ENCODE data around the gene PCDH12.

DNA sequence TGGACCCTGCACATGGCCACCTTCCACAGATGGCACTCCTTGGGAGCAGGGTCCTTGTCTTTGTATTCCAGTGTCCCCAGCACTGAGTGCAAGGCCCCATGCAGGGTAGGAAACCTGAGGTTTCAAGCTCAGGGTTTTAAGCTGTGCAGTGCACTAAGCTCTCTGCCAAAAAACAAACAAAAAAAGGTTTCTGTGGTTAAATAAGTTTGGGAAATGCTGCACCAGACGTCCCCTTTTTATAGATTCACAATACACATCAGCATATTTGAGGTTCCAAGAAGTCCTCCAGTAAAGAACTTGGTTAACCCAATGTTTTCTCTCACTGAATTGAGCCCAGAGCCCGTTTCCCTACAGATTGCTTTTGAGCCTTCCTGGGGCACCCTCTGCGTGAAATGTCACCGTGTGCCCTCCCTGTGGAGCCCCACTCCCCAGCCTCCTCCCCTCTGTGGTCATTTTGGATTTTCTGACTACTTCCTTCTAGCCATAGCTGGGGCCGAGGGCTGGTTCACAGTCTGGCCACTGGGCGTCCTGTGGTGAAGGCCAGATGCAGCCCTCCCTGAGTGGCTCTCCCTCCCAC lies 17.2 kb downstream of the PCDH12 start:
- no peak for TF ChIP-seq CTCF (IDR thresholded peaks at IDR 0.05 in 2 of 3, conservative IDR thresholded peaks at IDR 0.05 in 1 of 3; ENCODE audit: control insufficient read depth in 2 of 3, extremely low read depth in 1 of 3, insufficient read depth in 1 of 3, low read depth in 3 of 3, low read length in 3 of 3)
- no peak for TF ChIP-seq EP300 (IDR thresholded peaks at IDR 0.05; ENCODE audit: borderline replicate concordance in 1 of 2, control insufficient read depth in 1 of 2, low read depth in 2 of 2, low read length in 2 of 2)
- TF ChIP-seq RAD21 (IDR thresholded peaks at IDR 0.05; ENCODE audit: insufficient read depth, low read depth, low read length) = no peak
- TF ChIP-seq NRF1 (conservative IDR thresholded peaks at IDR 0.05; ENCODE audit: low read depth, low read length) = no peak
- TF ChIP-seq, protein P1, sequence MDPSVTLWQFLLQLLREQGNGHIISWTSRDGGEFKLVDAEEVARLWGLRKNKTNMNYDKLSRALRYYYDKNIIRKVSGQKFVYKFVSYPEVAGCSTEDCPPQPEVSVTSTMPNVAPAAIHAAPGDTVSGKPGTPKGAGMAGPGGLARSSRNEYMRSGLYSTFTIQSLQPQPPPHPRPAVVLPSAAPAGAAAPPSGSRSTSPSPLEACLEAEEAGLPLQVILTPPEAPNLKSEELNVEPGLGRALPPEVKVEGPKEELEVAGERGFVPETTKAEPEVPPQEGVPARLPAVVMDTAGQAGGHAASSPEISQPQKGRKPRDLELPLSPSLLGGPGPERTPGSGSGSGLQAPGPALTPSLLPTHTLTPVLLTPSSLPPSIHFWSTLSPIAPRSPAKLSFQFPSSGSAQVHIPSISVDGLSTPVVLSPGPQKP (IDR thresholded peaks at IDR 0.05; ENCODE audit: low read depth, low read length) = no peak
- TF ChIP-seq POLR2AphosphoS5 (IDR thresholded peaks at IDR 0.05; ENCODE audit: low read length) = no peak
- TF ChIP-seq, protein P2, sequence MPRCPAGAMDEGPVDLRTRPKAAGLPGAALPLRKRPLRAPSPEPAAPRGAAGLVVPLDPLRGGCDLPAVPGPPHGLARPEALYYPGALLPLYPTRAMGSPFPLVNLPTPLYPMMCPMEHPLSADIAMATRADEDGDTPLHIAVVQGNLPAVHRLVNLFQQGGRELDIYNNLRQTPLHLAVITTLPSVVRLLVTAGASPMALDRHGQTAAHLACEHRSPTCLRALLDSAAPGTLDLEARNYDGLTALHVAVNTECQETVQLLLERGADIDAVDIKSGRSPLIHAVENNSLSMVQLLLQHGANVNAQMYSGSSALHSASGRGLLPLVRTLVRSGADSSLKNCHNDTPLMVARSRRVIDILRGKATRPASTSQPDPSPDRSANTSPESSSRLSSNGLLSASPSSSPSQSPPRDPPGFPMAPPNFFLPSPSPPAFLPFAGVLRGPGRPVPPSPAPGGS (IDR thresholded peaks at IDR 0.05; ENCODE audit: borderline replicate concordance, insufficient read depth, low read depth, low read length, poor library complexity, severe bottlenecking) = no peak
- no peak for TF ChIP-seq FOS (IDR thresholded peaks at IDR 0.05; ENCODE audit: borderline replicate concordance, extremely low read depth, insufficient read length)
